IPS-20b (cell line): Measurements from ENCODE around the gene IL17D.
"Not testable (repeated sequence)": the region's sequence is repeated elsewhere in the genome, so short reads cannot be mapped to it uniquely, and the experiment has no call there.

Experiments used
- H3K27ac ChIP-seq: one replicate; pipeline ENCODE4 v1.5.1; 2013; ENCODE audit warnings: low read length
- H3K27me3 ChIP-seq: 2 replicates; pipeline ENCODE4 v1.6.1; 2013; ENCODE audit warnings: mild to moderate bottlenecking, low read length, inconsistent platforms; ENCODE audit not compliant: insufficient read depth
- H3K36me3 ChIP-seq: 2 replicates; pipeline ENCODE4 v1.6.1; 2013; ENCODE audit warnings: low read depth, mild to moderate bottlenecking, inconsistent platforms, low read length, moderate library complexity; ENCODE audit not compliant: insufficient read depth
- H3K4me1 ChIP-seq: 2 replicates; pipeline ENCODE4 v1.6.1; 2013; ENCODE audit warnings: mild to moderate bottlenecking, control low read depth, inconsistent platforms, low read length, moderate library complexity; ENCODE audit not compliant: insufficient read depth
- H3K4me3 ChIP-seq: 2 replicates; pipeline ENCODE4 v1.5.1; 2013; ENCODE audit warnings: mild to moderate bottlenecking, low read length, inconsistent platforms
- H3K9ac ChIP-seq: 2 replicates; pipeline ENCODE4 v1.6.1; 2013; ENCODE audit warnings: low read depth, mild to moderate bottlenecking, inconsistent platforms, low read length, moderate library complexity
- H3K9me3 ChIP-seq: 2 replicates; pipeline ENCODE4 v1.6.1; 2013; ENCODE audit warnings: mild to moderate bottlenecking, low read depth, low read length, inconsistent platforms; ENCODE audit not compliant: insufficient read depth

The IL17D gene

GRCh38 chr13:20721058-20721453 lies 17.6 kb downstream of the IL17D start:
- H3K9ac ChIP-seq: no peak overlapping the region
- peaks cover 47% of the 10 kb centered on the region for H3K27me3 ChIP-seq
- H3K9me3 ChIP-seq: no peaks in the 10 kb centered on the region
- H3K4me1 ChIP-seq: no peaks in the 10 kb centered on the region
- H3K36me3 ChIP-seq: no peaks in the 10 kb centered on the region
- H3K27ac ChIP-seq: no peak overlapping the region
- H3K4me3 ChIP-seq: peak overlapping the region; percentile 70; the same call in 1 of the 2 replicates

- no peaks in the 10 kb centered on the region for H3K36me3 ChIP-seq
- peak overlapping the region; percentile 41; the same call in 1 of the 2 replicates for H3K9ac ChIP-seq
- H3K9me3 ChIP-seq: no peaks in the 10 kb centered on the region
- no peak overlapping the region for H3K27ac ChIP-seq
- peak overlapping the region; percentile 70 for H3K4me3 ChIP-seq
- peaks cover 42% of the 10 kb centered on the region for H3K27me3 ChIP-seq
- H3K4me1 ChIP-seq: no peaks in the 10 kb centered on the region
Measured at GRCh38 chr13:20721454-20722357, 18.2 kb downstream of the IL17D start.

- Histone ChIP-seq H3K9ac (no peak overlapping the region), H3K4me3 (no peak overlapping the region)
Measured at GRCh38 chr13:20727856-20728255, 24.4 kb downstream of the IL17D start.

GRCh38 chr13:20728579-20729311 lies 25.2 kb downstream of the IL17D start:
- H3K4me3 ChIP-seq: no peak overlapping the region
- H3K27me3 ChIP-seq: no peaks in the 10 kb centered on the region; the same call in 1 of the 2 replicates
- no peaks in the 10 kb centered on the region for H3K9me3 ChIP-seq
- no peaks in the 10 kb centered on the region for H3K4me1 ChIP-seq
- no peaks in the 10 kb centered on the region for H3K36me3 ChIP-seq
- no peak overlapping the region for H3K9ac ChIP-seq
- H3K27ac ChIP-seq: no peak overlapping the region

More at GRCh38 chr13:20727856-20728255, 24.4 kb downstream of the IL17D start:
- H3K36me3 ChIP-seq: no peaks in the 10 kb centered on the region
- no peaks in the 10 kb centered on the region for H3K4me1 ChIP-seq
- H3K27me3 ChIP-seq: peaks cover 6% of the 10 kb centered on the region
- H3K27ac ChIP-seq: no peak overlapping the region
- no peaks in the 10 kb centered on the region for H3K9me3 ChIP-seq

- Histone ChIP-seq H3K4me3 (no peak overlapping the region), H3K9me3 (no peaks in the 10 kb centered on the region), H3K36me3 (no peaks in the 10 kb centered on the region), H3K27ac (no peak overlapping the region), H3K27me3 (no peaks in the 10 kb centered on the region), H3K4me1 (no peaks in the 10 kb centered on the region), H3K9ac (no peak overlapping the region)
Measured at GRCh38 chr13:20729633-20730585, 26.4 kb downstream of the IL17D start.

- no peaks in the 10 kb centered on the region for H3K9me3 ChIP-seq
Measured at GRCh38 chr13:20738616-20739015, 35.1 kb downstream of the IL17D start.

GRCh38 chr13:20740021-20740420 lies 36.5 kb downstream of the IL17D start:
- Histone ChIP-seq H3K36me3 (no peaks in the 10 kb centered on the region), H3K27me3 (no peaks in the 10 kb centered on the region), H3K4me3 (no peak overlapping the region), H3K9ac (no peak overlapping the region), H3K4me1 (no peaks in the 10 kb centered on the region), H3K27ac (no peak overlapping the region), H3K9me3 (no peaks in the 10 kb centered on the region)

More at GRCh38 chr13:20738616-20739015, 35.1 kb downstream of the IL17D start:
- Histone ChIP-seq H3K9ac (no peak overlapping the region), H3K4me3 (no peak overlapping the region), H3K27ac (no peak overlapping the region), H3K4me1 (no peaks in the 10 kb centered on the region), H3K27me3 (no peaks in the 10 kb centered on the region), H3K36me3 (no peaks in the 10 kb centered on the region)

GRCh38 chr13:20743830-20744404 lies 40.4 kb downstream of the IL17D start:
- H3K27me3 ChIP-seq, H3K9ac ChIP-seq, H3K4me3 ChIP-seq, H3K4me1 ChIP-seq, H3K36me3 ChIP-seq, H3K27ac ChIP-seq, H3K9me3 ChIP-seq: not testable (repeated sequence)

- Histone ChIP-seq H3K36me3 (no peaks in the 10 kb centered on the region), H3K27me3 (no peaks in the 10 kb centered on the region), H3K4me1 (no peaks in the 10 kb centered on the region), H3K4me3 (no peak overlapping the region), H3K27ac (no peak overlapping the region), H3K9ac (no peak overlapping the region), H3K9me3 (peaks cover 12% of the 10 kb centered on the region)
Measured at GRCh38 chr13:20749377-20749776, 45.9 kb downstream of the IL17D start.

- no peaks in the 10 kb centered on the region for H3K36me3 ChIP-seq
- H3K9me3 ChIP-seq: peaks cover 9% of the 10 kb centered on the region
- H3K4me3 ChIP-seq: no peak overlapping the region
- H3K27ac ChIP-seq: no peak overlapping the region
- H3K4me1 ChIP-seq: peaks cover 6% of the 10 kb centered on the region; the same call in 1 of the 2 replicates
- H3K9ac ChIP-seq: no peak overlapping the region
- H3K27me3 ChIP-seq: no peaks in the 10 kb centered on the region
Measured at GRCh38 chr13:20754009-20754408, 50.5 kb downstream of the IL17D start.

GRCh38 chr13:20760872-20761271 lies 57.4 kb downstream of the IL17D start:
- Histone ChIP-seq H3K4me3 (no peak overlapping the region), H3K27ac (no peak overlapping the region), H3K9me3 (no peaks in the 10 kb centered on the region), H3K4me1 (peaks cover 6% of the 10 kb centered on the region; the same call in 1 of the 2 replicates), H3K27me3 (no peaks in the 10 kb centered on the region), H3K36me3 (no peaks in the 10 kb centered on the region), H3K9ac (no peak overlapping the region)
